H1 (cell line): Measurements from ENCODE around the gene TP73. TPM values are rescaled to one million over a fixed set of nuclear protein-coding genes. Genes with fewer than 3 reads are reported as not detected.
A peak's percentile ranks its signal among the peaks of the same experiment; 100 is the strongest.

Experiments used
- ASH2L ChIP-seq: fragments of 200-600, 300-600 bp; sonication (generic); IDR thresholded peaks from one replicate; pipeline ENCODE4 v1.7.1; 2017; ENCODE audit warnings: low read length
- BCL11A ChIP-seq, 2 experiments: IDR thresholded peaks; one replicate each; pipeline ENCODE4 v1.6.1; 2011; ENCODE audit warnings: low read depth in 2 of 2, low read length in 2 of 2, mild to moderate bottlenecking in 2 of 2
- CBX5 ChIP-seq: fragments of 300-800, 300-1000 bp; sonication (generic); IDR thresholded peaks from 2 replicates; pipeline ENCODE4 v1.7.1; 2016; ENCODE audit warnings: antibody characterized with exemption, low read length, low read depth
- CHD1 ChIP-seq: IDR thresholded peaks from 2 replicates; pipeline ENCODE4 v1.6.1; 2012; ENCODE audit warnings: low read depth, low read length, improper control_type of control experiment
- CREB1 ChIP-seq: IDR thresholded peaks from 2 replicates; pipeline ENCODE4 v1.6.1; 2012; ENCODE audit warnings: inconsistent platforms
- CTCF ChIP-seq, 3 experiments: IDR thresholded peaks; 1 replicate in 2 of 3; 2 replicates in 1 of 3; pipeline versions ENCODE4 v1.5.1 to v1.6.1; 2011; ENCODE audit warnings: low read length in 3 of 3, mild to moderate bottlenecking in 3 of 3, inconsistent platforms in 2 of 3, low read depth in 1 of 3, moderate library complexity in 1 of 3; ENCODE audit not compliant: insufficient read depth in 1 of 3; ENCODE audit errors: control extremely low read depth in 1 of 3
- FOSL1 ChIP-seq: IDR thresholded peaks from 2 replicates; pipeline ENCODE4 v1.6.1; 2011; ENCODE audit warnings: mild to moderate bottlenecking, low read depth, low read length, moderate library complexity; ENCODE audit not compliant: insufficient read depth
- KDM4A ChIP-seq: IDR thresholded peaks from one replicate; pipeline ENCODE4 v1.7.1; 2012; ENCODE audit warnings: low read depth, mild to moderate bottlenecking, moderate library complexity, low read length, inconsistent platforms; ENCODE audit not compliant: severe bottlenecking
- NANOG ChIP-seq: IDR thresholded peaks from 2 replicates; pipeline ENCODE4 v1.6.1; 2011; ENCODE audit warnings: low read length, low read depth, mild to moderate bottlenecking, inconsistent platforms; ENCODE audit not compliant: insufficient read depth, poor library complexity, severe bottlenecking
- POLR2AphosphoS5 ChIP-seq: IDR thresholded peaks from 2 replicates; pipeline ENCODE4 v1.6.1; 2011; ENCODE audit warnings: low read depth, low read length
- SIN3A ChIP-seq, 2 experiments: IDR thresholded peaks in 1 of 2; conservative IDR thresholded peaks in 1 of 2; 2 replicates each; pipeline ENCODE4 v1.6.1; 2011 to 2012; ENCODE audit warnings: low read length in 2 of 2, improper control_type of control experiment in 1 of 2, low read depth in 1 of 2, mild to moderate bottlenecking in 1 of 2
- SP2 ChIP-seq: IDR thresholded peaks from 2 replicates; pipeline ENCODE4 v1.6.1; 2012; ENCODE audit warnings: mild to moderate bottlenecking, low read length, inconsistent platforms
- SP4 ChIP-seq: IDR thresholded peaks from 2 replicates; pipeline ENCODE4 v1.6.1; 2012; ENCODE audit warnings: low read length, inconsistent platforms
- TBP ChIP-seq: IDR thresholded peaks from 2 replicates; pipeline ENCODE4 v1.6.1; 2011; ENCODE audit warnings: low read depth, low read length, improper control_type of control experiment
- TCF12 ChIP-seq: IDR thresholded peaks from 2 replicates; pipeline ENCODE4 v1.6.1; 2011; ENCODE audit warnings: low read depth, mild to moderate bottlenecking, low read length
- USF2 ChIP-seq: IDR thresholded peaks from 2 replicates; pipeline ENCODE4 v1.6.1; 2011; ENCODE audit warnings: low read length, improper control_type of control experiment
- polyA plus RNA-seq, 7 experiments: library from polyadenylated mRNA; depleted of rRNA in 3 of 7; stranded (reverse) in 5 of 7; unstranded in 2 of 7; fragments of >200 nt in 5 of 7; fragments of 200-250 nt in 2 of 7; gene quantifications; 1 replicate in 5 of 7; 2 replicates in 1 of 7; 4 replicates in 1 of 7; pipeline versions ENCODE4 v1.2.1 to v1.2.3, GENCODE V29; 2011 to 2013; ENCODE audit warnings: missing spikeins in 2 of 7, mixed read lengths in 2 of 7
- total RNA-seq: library from RNA; stranded (reverse); fragmentation: NEBNext Ultra II Directional; extraction: Animal tissue kit (Norgen Biotek cat#: 25700); gene quantifications from 2 replicates; pipeline ENCODE4 v1.2.1, GENCODE V29; 2021
- TF ChIP-seq, protein P1 (sequence below): IDR thresholded peaks from 2 replicates; pipeline ENCODE4 v1.6.1; 2012; ENCODE audit warnings: low read length, inconsistent platforms
- TF ChIP-seq, protein P2 (sequence below): IDR thresholded peaks from 2 replicates; pipeline ENCODE4 v1.6.1; 2011; ENCODE audit warnings: low read depth, mild to moderate bottlenecking, low read length; ENCODE audit not compliant: insufficient read depth

The TP73 gene
- total and polyA plus RNA-seq, 2 of the 8 experiments (the other 6 are each of a cell fraction or from before 2014, with no cell fraction given), result 2.6 to 3.1 TPM

- TF ChIP-seq, protein P1, sequence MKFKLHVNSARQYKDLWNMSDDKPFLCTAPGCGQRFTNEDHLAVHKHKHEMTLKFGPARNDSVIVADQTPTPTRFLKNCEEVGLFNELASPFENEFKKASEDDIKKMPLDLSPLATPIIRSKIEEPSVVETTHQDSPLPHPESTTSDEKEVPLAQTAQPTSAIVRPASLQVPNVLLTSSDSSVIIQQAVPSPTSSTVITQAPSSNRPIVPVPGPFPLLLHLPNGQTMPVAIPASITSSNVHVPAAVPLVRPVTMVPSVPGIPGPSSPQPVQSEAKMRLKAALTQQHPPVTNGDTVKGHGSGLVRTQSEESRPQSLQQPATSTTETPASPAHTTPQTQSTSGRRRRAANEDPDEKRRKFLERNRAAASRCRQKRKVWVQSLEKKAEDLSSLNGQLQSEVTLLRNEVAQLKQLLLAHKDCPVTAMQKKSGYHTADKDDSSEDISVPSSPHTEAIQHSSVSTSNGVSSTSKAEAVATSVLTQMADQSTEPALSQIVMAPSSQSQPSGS, result no peak
- TF ChIP-seq TCF12 (0 out of 2 replicates have a peak, but pooled peaks have one; percentile 52), ASH2L (peak; percentile 45), CREB1 (no peak), TBP (peak; percentile 32; the same call in 1 of the 2 replicates), SIN3A (conservative IDR thresholded peaks at IDR 0.05 in 1 of 2, IDR thresholded peaks at IDR 0.05 in 1 of 2; ENCODE audit: low read depth in 1 of 2, low read length in 2 of 2) (0 out of 4 replicates have a peak, but pooled peaks of 1 of the 2 experiments have one; percentile 26), SP4 (no peak), CHD1 (no peak), NANOG (no peak), FOSL1 (no peak), KDM4A (peak; percentile 82), SP2 (no peak), CTCF (IDR thresholded peaks at IDR 0.05; ENCODE audit: control extremely low read depth in 1 of 3, insufficient read depth in 1 of 3, low read depth in 1 of 3, low read length in 3 of 3) (0 out of 4 replicates have a peak, but pooled peaks of 1 of the 3 experiments have one; percentile 11), BCL11A (IDR thresholded peaks at IDR 0.05; ENCODE audit: low read depth in 2 of 2, low read length in 2 of 2) (no peak), POLR2AphosphoS5 (no peak), CBX5 (no peak), USF2 (no peak)
- TF ChIP-seq, protein P2, sequence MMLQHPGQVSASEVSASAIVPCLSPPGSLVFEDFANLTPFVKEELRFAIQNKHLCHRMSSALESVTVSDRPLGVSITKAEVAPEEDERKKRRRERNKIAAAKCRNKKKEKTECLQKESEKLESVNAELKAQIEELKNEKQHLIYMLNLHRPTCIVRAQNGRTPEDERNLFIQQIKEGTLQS, result no peak
Observed at GRCh38 chr1:3746830-3747521, 94.7 kb downstream of the TP73 start (continued).
